GM18858 (cell line): ENCODE measurements around the gene CLEC18B.
"Not testable (repeated sequence)": the region's sequence is repeated elsewhere in the genome, so short reads cannot be mapped to it uniquely, and the experiment has no call there.

ENCODE experiments used
- ATAC-seq: cut with Tn5 transposase; IDR thresholded peaks from one replicate; pipeline ENCODE4 v1.9.1; 2021; ENCODE audit not compliant: unreplicated experiment

Gene CLEC18B

DNA sequence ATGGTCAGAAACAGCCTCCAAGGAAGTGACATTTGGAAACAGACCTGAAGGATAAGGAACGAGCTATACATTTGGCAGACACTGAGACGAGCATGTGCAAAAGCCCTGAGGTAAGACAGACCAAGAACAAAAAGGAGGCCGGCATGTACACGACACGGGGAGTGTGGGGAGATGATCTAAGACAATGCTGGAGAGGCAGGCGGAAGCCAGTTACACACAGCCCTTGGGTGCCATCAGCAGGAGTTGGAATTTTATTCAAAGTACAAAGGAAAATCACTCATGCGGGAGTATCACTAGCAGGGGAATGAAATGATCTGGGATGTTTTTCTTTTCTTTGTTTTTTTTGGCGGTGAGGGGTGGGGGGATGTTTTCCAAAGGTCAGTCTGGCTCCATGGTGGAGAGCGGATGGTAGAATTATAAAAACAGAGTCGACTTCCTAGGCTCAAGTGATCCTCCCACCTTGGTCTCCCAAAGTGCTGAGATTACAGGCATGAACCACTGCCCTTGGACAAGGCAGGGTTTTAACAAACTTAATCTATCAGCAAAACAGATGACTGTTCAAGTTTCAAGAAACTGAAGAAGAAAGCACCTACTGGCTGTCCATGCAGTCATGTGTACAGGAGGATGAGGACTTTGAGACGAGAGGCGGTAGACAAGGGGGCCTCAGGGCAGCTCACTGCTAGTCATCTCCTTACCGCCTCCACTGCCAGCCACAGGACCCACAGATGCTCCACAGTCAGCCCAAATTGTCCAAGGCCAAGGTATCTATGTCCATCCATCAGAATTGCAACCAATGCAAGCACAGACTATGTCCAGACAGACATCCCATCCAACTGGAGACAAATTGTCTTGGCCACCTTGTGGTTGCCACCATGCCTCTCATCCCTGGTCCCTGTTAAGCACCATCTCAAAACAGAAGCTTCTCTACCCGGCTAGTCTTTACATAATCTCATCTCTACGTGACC lies 59.4 kb downstream of the CLEC18B start:
- ATAC-seq = not testable (repeated sequence)
